ENCODE data around the gene DNM3.

GRCh38 chr1:172122381-172122780 is 281.1 kb downstream of the DNM3 start:
- TF ChIP-seq ZNF23 (CRISPR knock-in tag; IDR thresholded peaks at IDR 0.05) (no peak), CBFB (CRISPR knock-in tag; IDR thresholded peaks at IDR 0.05) (no peak), MAFK (IDR thresholded peaks at IDR 0.05; ENCODE audit: low read length) (no peak), ZNF407 (IDR thresholded peaks at IDR 0.05; ENCODE audit: low read depth) (no peak)
